Epithelial cell of proximal tubule (primary cell): Measurements from ENCODE around the gene PYGO1. TPM values are rescaled to one million over a fixed set of nuclear protein-coding genes. Genes with fewer than 3 reads are reported as not detected.

Experiments used
- DNase-seq: peaks from one replicate; pipeline ENCODE4 v3.0.0-alpha.2; 2011; ENCODE audit warnings: low read depth
- H3K4me3 ChIP-seq: 2 replicates; pipeline ENCODE4 v1.5.1; 2011; ENCODE audit warnings: low read depth, mild to moderate bottlenecking, low read length
- total RNA-seq: library from RNA; depleted of rRNA; stranded (reverse); fragments of >200 nt; gene quantifications from 2 replicates; pipeline ENCODE4 v1.2.3, GENCODE V29; 2015
- TF ChIP-seq, protein P1 (sequence below): conservative IDR thresholded peaks from 2 replicates; pipeline ENCODE4 v1.5.1; 2012; ENCODE audit warnings: low read depth, mild to moderate bottlenecking, low read length

PYGO1 gene
- total RNA-seq, 1 donor from 2014 or later = 2.2 TPM

DNA sequence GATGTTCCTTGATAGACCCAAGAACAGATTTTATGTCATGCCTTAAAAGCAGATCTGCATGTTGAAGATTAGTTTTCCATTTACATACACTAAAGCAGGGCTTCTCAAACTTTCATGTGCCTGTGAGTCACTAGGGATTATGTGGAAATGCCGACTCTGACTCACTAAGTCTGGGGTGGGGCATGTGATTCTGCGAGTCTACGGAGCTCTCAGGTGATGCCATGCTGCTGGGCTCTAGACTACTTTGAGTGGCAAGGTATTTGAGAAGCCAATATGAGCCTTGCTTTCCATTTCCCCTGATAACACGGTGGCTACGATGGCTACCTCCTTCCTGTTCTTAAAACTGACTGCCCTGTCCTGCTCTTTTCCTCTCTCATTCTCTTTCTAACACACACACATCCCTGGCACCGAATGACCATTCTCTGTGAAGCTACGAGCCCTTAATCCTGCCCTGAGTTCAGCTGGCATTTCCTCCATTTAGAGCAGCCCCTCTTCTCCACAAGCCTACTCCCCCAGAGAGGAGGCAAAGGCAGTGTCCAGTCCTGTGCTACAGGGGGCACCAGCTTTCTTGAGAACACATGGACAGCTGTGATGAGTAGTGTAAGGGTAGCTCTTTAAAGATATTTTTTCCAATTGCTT lies 39.7 kb upstream of the PYGO1 start:
- TF ChIP-seq, protein P1, sequence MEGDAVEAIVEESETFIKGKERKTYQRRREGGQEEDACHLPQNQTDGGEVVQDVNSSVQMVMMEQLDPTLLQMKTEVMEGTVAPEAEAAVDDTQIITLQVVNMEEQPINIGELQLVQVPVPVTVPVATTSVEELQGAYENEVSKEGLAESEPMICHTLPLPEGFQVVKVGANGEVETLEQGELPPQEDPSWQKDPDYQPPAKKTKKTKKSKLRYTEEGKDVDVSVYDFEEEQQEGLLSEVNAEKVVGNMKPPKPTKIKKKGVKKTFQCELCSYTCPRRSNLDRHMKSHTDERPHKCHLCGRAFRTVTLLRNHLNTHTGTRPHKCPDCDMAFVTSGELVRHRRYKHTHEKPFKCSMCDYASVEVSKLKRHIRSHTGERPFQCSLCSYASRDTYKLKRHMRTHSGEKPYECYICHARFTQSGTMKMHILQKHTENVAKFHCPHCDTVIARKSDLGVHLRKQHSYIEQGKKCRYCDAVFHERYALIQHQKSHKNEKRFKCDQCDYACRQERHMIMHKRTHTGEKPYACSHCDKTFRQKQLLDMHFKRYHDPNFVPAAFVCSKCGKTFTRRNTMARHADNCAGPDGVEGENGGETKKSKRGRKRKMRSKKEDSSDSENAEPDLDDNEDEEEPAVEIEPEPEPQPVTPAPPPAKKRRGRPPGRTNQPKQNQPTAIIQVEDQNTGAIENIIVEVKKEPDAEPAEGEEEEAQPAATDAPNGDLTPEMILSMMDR = no peak
- peak; percentile 91 for DNase-seq
- no peak overlapping the region for H3K4me3 ChIP-seq

DNA sequence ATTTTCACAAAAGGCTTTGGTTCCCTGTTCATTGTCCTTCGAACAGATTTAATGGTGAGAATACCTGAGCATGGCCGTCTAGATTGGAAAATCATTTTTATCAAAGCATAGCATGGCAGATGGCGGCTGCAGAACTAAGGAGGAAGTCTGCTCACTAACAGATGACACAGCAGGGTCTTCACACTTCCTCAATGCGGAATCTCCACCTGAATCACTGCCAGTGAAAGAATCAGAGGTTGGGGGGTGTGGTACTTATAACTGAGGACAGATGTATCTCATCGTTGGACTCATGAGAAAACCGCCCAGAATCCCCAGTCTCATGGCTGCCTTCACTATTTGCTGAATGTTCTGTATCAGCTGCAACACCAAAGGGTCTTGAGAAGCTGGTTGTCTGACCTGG lies 31.6 kb upstream of the PYGO1 start:
- TF ChIP-seq, protein P1 = no peak
- H3K4me3 ChIP-seq = no peak overlapping the region
- DNase-seq = no peak

DNA sequence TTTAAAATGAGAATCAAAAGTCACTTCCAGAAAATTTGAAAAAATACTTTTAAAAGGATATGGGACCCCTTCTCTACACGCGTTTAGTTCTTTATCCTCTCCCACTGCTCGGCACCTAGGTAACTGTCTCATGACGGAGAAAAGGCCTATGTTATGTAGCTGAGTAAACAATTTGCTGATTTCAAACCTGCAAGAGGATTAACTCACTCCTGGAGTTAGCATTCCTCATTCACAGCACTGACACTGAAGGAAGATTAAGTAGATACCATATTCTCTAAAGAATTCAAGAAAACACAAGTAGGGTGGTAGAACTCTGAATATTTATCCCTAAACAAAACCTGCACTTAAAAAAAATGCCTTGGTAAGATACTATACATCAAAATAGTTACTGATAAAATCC lies 30.2 kb upstream of the PYGO1 start:
- TF ChIP-seq, protein P1 = no peak
- DNase-seq = no peak
- no peak overlapping the region for H3K4me3 ChIP-seq

DNA sequence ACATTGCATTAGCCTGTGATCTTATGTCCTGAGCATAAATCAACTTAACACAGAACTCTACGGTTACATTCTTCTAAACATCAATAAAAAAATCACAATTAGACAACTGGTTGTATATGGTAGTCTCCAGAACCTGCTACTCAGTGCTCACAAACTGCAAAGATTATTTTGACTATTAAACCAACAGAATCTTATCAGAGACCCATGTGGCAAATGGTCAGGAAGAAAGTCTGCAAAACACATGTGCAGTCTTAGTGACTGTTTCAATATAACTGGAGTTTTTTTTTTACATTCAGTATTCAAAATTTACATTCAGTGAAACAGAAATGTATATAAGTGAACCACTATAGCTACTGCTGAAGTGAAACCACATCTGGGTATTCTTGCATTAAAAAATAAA lies 27.3 kb upstream of the PYGO1 start:
- no peak overlapping the region for H3K4me3 ChIP-seq
- TF ChIP-seq, protein P1 = no peak
- no peak for DNase-seq

DNA sequence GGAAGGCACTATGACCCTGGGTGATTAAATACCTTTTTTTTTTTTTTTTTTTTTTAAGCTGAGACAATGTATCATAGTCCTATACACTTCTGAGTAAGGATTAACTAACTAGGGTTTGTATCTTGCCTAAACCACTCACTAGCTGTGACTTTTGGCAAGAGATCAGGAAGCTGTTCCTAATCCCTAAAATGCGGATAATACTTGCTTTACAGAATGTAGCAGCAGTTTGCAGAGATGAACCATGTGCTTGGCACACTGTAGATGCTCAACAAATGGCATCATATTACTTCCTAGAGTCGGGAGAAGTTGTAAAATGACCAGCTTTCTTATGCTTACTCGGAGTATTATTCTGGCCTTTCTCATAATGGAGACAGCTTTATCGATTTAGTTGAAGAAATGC lies 25.6 kb upstream of the PYGO1 start:
- DNase-seq = no peak
- H3K4me3 ChIP-seq = no peak overlapping the region
- TF ChIP-seq, protein P1 = no peak

DNA sequence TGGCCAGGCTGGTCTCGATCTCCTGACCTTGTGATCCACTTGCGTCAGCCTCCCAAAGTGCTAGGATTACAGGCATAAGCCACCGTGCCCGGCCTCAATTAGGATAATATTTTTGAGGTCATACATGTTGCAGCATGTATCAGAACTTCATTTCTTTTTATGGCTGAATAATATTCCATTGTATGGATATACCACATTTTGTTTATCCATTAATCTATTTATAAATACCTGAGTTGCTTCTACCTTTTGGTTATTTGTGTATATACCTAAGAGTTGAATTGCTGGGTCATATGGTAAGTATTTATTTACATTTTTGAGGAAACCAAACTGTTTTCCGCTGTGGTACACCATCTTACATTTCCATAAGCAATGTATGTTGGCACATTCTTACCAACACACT lies 18.1 kb upstream of the PYGO1 start:
- TF ChIP-seq, protein P1 = no peak
- no peak for DNase-seq

DNA sequence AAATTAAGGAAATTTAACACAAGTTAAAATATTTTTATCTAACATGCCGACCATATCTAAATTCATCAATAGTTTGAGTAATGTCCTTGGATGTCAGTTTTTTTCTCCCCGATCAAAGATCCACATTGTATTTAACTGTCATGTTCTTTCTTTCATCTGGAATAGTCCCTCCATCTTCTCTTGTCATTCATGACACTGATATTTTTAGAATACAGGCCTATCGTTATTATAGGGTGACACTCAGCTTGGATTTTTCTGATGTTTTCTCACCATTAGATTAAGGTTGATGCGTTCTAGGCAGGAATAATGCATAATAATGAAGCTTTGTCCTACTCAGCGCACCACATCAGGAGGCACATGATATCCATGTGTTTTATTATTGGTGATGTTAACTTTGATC lies 13.2 kb upstream of the PYGO1 start:
- no peak overlapping the region for H3K4me3 ChIP-seq
- TF ChIP-seq, protein P1 = no peak
- no peak for DNase-seq

More for the DNA sequence above, 18.1 kb upstream of the PYGO1 start:
- no peak overlapping the region for H3K4me3 ChIP-seq
